Adipocyte (in vitro differentiated cells): ENCODE measurements around the gene FBXL7.

Experiments used
- DNase-seq: peaks from one replicate; pipeline ENCODE4 v3.0.0-alpha.2; 2015; ENCODE audit warnings: low read depth
- H3K27me3 ChIP-seq: replicated peaks from 2 replicates; pipeline ENCODE4 v1.7.0; 2013; ENCODE audit warnings: mild to moderate bottlenecking, low read length, moderate library complexity; ENCODE audit not compliant: control insufficient read depth, insufficient read depth
- H3K36me3 ChIP-seq: 2 replicates; pipeline ENCODE4 v1.7.0; 2013; ENCODE audit warnings: low read length, mild to moderate bottlenecking, moderate library complexity; ENCODE audit not compliant: control insufficient read depth, insufficient read depth, severe bottlenecking
- H3K4me1 ChIP-seq: 2 replicates; pipeline ENCODE4 v1.7.0; 2013; ENCODE audit warnings: mild to moderate bottlenecking, low read length, moderate library complexity; ENCODE audit not compliant: control insufficient read depth, insufficient read depth
- H3K4me3 ChIP-seq: 2 replicates; pipeline ENCODE4 v1.7.0; 2013; ENCODE audit warnings: mild to moderate bottlenecking, low read length, moderate library complexity
- H3K9ac ChIP-seq: 2 replicates; pipeline ENCODE4 v1.7.0; 2013; ENCODE audit warnings: mild to moderate bottlenecking, low read length, moderate library complexity
- H3K9me3 ChIP-seq: 2 replicates; pipeline ENCODE4 v1.7.0; 2013; ENCODE audit warnings: mild to moderate bottlenecking, low read length, moderate library complexity; ENCODE audit not compliant: control insufficient read depth

The FBXL7 gene

GRCh38 chr5:15821506-15821905 lies 321.5 kb downstream of the FBXL7 start:
- no peaks in the 10 kb centered on the region for H3K27me3 ChIP-seq
- no peaks in the 10 kb centered on the region for H3K36me3 ChIP-seq
- peaks cover 15% of the 10 kb centered on the region for H3K4me1 ChIP-seq
- peak; percentile 38 for DNase-seq
- no peak overlapping the region for H3K4me3 ChIP-seq
- H3K9me3 ChIP-seq = no peaks in the 10 kb centered on the region
- H3K9ac ChIP-seq = no peak overlapping the region

GRCh38 chr5:15823398-15823797 lies 323.4 kb downstream of the FBXL7 start:
- no peak overlapping the region for H3K4me3 ChIP-seq
- no peaks in the 10 kb centered on the region for H3K27me3 ChIP-seq
- peaks cover 15% of the 10 kb centered on the region for H3K4me1 ChIP-seq
- H3K9ac ChIP-seq = no peak overlapping the region
- DNase-seq = no peak
- H3K36me3 ChIP-seq = no peaks in the 10 kb centered on the region
- H3K9me3 ChIP-seq = no peaks in the 10 kb centered on the region

DNA sequence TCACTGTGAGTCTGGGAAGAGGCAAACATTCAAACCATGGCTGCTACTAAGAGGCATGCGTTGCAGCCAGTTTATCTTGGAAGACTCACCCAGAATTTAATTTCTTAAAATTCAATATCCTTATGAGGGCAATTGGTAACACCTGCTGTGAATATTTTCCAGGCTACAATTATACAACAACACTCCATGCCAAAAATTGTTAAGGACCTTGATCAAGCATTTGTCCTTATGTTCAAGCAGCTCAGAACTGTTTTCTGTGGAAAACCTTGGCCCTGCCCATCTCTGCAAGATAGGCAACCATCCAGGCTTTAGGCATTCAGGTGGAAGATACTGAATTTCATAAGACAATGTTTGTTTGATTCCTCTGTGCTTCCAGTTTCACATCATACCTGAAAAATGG lies 327.8 kb downstream of the FBXL7 start:
- no peak for DNase-seq

GRCh38 chr5:15831408-15831807 lies 331.4 kb downstream of the FBXL7 start:
- H3K27me3 ChIP-seq = no peaks in the 10 kb centered on the region
- no peaks in the 10 kb centered on the region for H3K36me3 ChIP-seq
- H3K4me3 ChIP-seq = no peak overlapping the region
- no peak for DNase-seq
- H3K4me1 ChIP-seq = peaks cover 14% of the 10 kb centered on the region
- H3K9ac ChIP-seq = no peak overlapping the region
- no peaks in the 10 kb centered on the region for H3K9me3 ChIP-seq

More for the DNA sequence above, 327.8 kb downstream of the FBXL7 start:
- Histone ChIP-seq H3K9me3 (no peaks in the 10 kb centered on the region), H3K9ac (no peak overlapping the region), H3K36me3 (no peaks in the 10 kb centered on the region), H3K4me3 (no peak overlapping the region), H3K4me1 (peaks cover 8% of the 10 kb centered on the region), H3K27me3 (no peaks in the 10 kb centered on the region)

DNA sequence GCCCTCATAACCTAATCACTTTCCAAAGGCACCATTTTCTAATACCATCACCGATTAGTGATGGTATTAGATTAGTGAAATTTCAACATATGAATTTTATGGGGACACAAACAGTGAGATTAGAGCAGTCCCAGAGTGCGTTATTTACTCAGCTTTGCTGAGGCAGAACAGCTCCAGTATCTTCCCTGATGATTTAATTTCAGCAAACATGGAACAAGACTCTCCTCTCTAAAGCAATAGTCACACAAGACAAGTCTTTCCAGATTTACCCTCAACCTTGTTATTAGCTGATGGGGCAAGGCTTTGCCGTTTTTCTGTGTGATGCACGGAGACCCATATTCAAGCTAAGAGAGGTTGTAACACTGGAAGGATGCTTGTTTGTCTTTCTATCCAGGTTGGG lies 333.4 kb downstream of the FBXL7 start:
- Histone ChIP-seq H3K4me3 (no peak overlapping the region), H3K9me3 (no peaks in the 10 kb centered on the region), H3K27me3 (no peaks in the 10 kb centered on the region), H3K9ac (no peak overlapping the region), H3K36me3 (no peaks in the 10 kb centered on the region), H3K4me1 (peaks cover 20% of the 10 kb centered on the region)
- DNase-seq = no peak

DNA sequence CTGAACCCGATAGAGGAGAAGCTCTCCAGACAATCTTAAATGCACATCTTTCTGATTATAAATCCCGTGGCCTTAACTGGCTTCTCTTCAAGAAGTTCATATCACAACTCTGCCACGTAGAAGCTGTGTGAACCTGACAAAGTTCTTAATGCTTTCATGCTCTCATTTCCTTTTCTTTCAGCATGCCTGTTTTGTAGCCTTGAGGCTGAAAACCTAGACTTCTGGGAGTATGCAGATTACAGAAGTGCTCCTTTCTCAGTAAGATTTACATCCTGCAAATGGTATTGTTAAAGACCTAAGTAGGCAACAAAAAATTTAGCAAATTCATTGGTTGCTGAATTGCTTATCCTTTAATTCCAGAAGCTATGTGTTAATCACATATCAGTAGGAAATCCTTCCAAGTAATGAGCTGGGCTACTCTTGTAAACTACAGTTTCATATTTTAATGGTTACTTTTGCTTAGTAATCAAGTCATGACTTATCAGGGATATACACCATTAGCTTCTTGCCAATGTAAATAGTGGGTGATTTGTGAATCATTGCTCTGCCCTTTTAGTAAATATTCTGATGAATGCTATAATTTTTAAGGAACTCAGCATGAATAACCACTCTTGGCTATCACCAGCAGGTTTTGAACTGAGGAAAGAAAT lies 334.7 kb downstream of the FBXL7 start:
- Histone ChIP-seq H3K27me3 (no peaks in the 10 kb centered on the region), H3K9me3 (no peaks in the 10 kb centered on the region), H3K9ac (no peak overlapping the region), H3K4me3 (no peak overlapping the region), H3K4me1 (peaks cover 20% of the 10 kb centered on the region), H3K36me3 (no peaks in the 10 kb centered on the region)
- DNase-seq = peak; percentile 81

GRCh38 chr5:15835514-15835913 lies 335.5 kb downstream of the FBXL7 start:
- H3K4me3 ChIP-seq = no peak overlapping the region
- no peaks in the 10 kb centered on the region for H3K36me3 ChIP-seq
- H3K9me3 ChIP-seq = no peaks in the 10 kb centered on the region
- DNase-seq = peak; percentile 52
- H3K27me3 ChIP-seq = no peaks in the 10 kb centered on the region
- peaks cover 20% of the 10 kb centered on the region for H3K4me1 ChIP-seq
- no peak overlapping the region for H3K9ac ChIP-seq

DNA sequence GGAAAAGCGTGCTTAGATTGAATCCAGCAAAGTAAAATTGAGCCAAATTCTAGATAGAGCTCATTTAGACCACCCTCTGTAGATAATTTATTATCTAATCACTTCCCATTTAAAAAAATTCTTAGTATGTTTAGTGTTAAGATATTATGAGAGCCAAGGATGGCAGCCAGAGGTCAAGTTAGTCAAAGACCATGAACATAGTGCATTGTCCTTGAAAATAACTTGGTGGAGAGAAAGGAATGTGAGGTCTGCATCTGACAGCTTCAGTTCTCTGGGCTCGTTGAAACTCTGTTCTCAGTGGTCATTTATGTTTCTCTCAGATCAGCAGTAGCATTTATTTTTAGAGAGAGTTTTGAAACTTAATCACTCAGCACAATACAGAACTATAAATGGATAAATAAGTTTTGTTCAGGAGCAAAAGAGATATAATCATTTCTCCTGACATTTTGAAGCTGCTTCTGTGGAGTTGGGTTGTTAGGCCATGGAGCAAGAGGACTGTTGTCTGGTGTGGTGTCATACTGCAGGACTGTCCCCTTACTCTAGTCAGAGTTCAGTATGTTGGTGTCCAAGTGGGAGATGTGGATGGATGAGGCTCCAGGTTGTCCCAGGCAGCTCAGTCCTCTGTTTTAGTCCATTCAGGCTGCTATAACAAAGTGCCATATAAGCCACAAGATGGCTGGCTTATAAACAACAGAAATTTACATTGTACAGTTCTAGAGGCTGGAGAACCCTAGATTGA lies 337.7 kb downstream of the FBXL7 start:
- Histone ChIP-seq H3K4me1 (peaks cover 20% of the 10 kb centered on the region), H3K9ac (no peak overlapping the region), H3K4me3 (no peak overlapping the region), H3K36me3 (no peaks in the 10 kb centered on the region), H3K9me3 (no peaks in the 10 kb centered on the region), H3K27me3 (no peaks in the 10 kb centered on the region)
- no peak for DNase-seq

DNA sequence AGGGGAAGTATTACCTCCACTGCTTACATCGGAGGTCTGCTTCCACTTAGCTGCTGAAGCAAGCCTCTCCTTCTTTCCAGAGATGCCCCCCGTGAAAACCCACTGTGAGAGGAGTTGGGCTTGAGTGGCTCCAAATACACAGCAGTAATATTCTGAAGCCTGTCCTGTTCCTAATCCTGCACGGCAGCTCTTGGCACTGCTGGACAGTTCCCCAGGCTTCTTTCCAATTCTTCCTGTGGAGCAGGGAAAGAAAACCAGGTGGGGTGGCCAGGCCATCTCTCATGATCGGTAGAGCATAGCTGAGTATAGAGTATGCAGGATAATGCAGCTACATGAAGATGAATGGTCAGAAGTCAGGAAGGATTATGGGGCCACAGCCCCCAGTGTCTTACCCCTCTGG lies 344.3 kb downstream of the FBXL7 start:
- no peaks in the 10 kb centered on the region for H3K4me1 ChIP-seq
- H3K9me3 ChIP-seq = no peaks in the 10 kb centered on the region
- no peak overlapping the region for H3K4me3 ChIP-seq
- no peaks in the 10 kb centered on the region for H3K27me3 ChIP-seq
- H3K9ac ChIP-seq = no peak overlapping the region
- no peaks in the 10 kb centered on the region for H3K36me3 ChIP-seq
- DNase-seq = no peak

DNA sequence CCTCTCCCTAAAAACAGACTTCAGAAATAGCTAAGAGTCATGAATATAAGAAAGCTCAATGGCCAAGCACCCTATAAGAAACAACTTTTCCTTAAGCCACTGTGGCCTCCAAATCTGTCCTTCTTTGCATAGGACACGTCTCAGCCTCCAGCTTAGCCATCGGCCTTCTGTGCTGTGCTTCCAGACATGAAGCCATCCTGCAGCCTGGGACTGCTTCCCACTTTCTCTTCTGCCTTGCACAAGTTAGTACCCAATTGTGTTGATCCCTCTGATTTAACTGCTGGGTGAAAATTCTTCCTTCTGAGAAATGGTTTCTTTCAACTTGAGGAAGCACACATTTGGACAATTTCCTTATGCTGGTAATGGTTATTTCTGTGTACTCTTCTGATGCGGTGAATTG lies 344.9 kb downstream of the FBXL7 start:
- Histone ChIP-seq H3K9ac (no peak overlapping the region), H3K9me3 (no peaks in the 10 kb centered on the region), H3K36me3 (no peaks in the 10 kb centered on the region), H3K27me3 (no peaks in the 10 kb centered on the region), H3K4me1 (no peaks in the 10 kb centered on the region), H3K4me3 (no peak overlapping the region)
- DNase-seq = no peak

GRCh38 chr5:15850536-15850935 lies 350.6 kb downstream of the FBXL7 start:
- Histone ChIP-seq H3K4me3 (no peak overlapping the region), H3K9ac (no peak overlapping the region), H3K36me3 (no peaks in the 10 kb centered on the region), H3K4me1 (peaks cover 4% of the 10 kb centered on the region), H3K9me3 (no peaks in the 10 kb centered on the region), H3K27me3 (no peaks in the 10 kb centered on the region)
- DNase-seq = no peak
